GM23248 (cell line): Measurements from ENCODE around the gene LHB. TPM values are rescaled to one million over a fixed set of nuclear protein-coding genes. Genes with fewer than 3 reads are reported as not detected.
A peak's percentile ranks its signal among the peaks of the same experiment; 100 is the strongest.

Experiments used
- DNase-seq: peaks from one replicate; pipeline ENCODE4 v3.0.0-alpha.2; 2015
- H2AFZ ChIP-seq: fragments of 200-600 bp; sonication (generic); 2 replicates; pipeline ENCODE4 v1.6.1; 2016; ENCODE audit warnings: antibody characterized with exemption
- H3F3A ChIP-seq: fragments of 200-600 bp; sonication (generic); 2 replicates; pipeline ENCODE4 v1.6.1; 2016; ENCODE audit warnings: mild to moderate bottlenecking, antibody characterized with exemption, mixed run types; ENCODE audit not compliant: insufficient read depth
- H3K27ac ChIP-seq: fragments of 200-600 bp; sonication (generic); 2 replicates; pipeline ENCODE4 v1.5.1; 2016; ENCODE audit warnings: mild to moderate bottlenecking
- H3K27me3 ChIP-seq: fragments of 200-600 bp; sonication (generic); replicated peaks from 2 replicates; pipeline ENCODE4 v1.6.1; 2016; ENCODE audit warnings: mild to moderate bottlenecking; ENCODE audit not compliant: insufficient read depth
- H3K36me3 ChIP-seq: fragments of 200-600 bp; sonication (generic); 2 replicates; pipeline ENCODE4 v1.6.1; 2016; ENCODE audit warnings: low read depth, mild to moderate bottlenecking
- H3K4me1 ChIP-seq: fragments of 200-600 bp; sonication (generic); 2 replicates; pipeline ENCODE4 v1.6.1; 2016; ENCODE audit warnings: mild to moderate bottlenecking; ENCODE audit not compliant: insufficient read depth
- H3K4me2 ChIP-seq: fragments of 200-600 bp; sonication (generic); one replicate; pipeline ENCODE4 v1.6.1; 2016; ENCODE audit warnings: mild to moderate bottlenecking; ENCODE audit not compliant: unreplicated experiment
- H3K4me3 ChIP-seq: fragments of 200-600 bp; sonication (generic); 2 replicates; pipeline ENCODE4 v1.5.1; 2016; ENCODE audit warnings: mild to moderate bottlenecking
- H3K79me2 ChIP-seq: fragments of 200-600 bp; sonication (generic); 2 replicates; pipeline ENCODE4 v1.6.1; 2016; ENCODE audit warnings: mild to moderate bottlenecking; ENCODE audit not compliant: insufficient read depth
- H3K9ac ChIP-seq: fragments of 200-600 bp; sonication (generic); 2 replicates; pipeline ENCODE4 v1.6.1; 2016; ENCODE audit warnings: mild to moderate bottlenecking
- H3K9me2 ChIP-seq: fragments of 200-600 bp; sonication (generic); 2 replicates; pipeline ENCODE4 v1.6.1; 2016; ENCODE audit warnings: mixed run types, mild to moderate bottlenecking, moderate library complexity; ENCODE audit not compliant: insufficient read depth
- H3K9me3 ChIP-seq: fragments of 200-600 bp; sonication (generic); one replicate; pipeline ENCODE4 v1.6.1; 2017; ENCODE audit warnings: low read depth
- H4K20me1 ChIP-seq: fragments of 200-600 bp; sonication (generic); 2 replicates; pipeline ENCODE4 v1.6.0; 2016; ENCODE audit not compliant: insufficient read depth
- EZH2 ChIP-seq: fragments of 200-600 bp; sonication (generic); IDR thresholded peaks from 2 replicates; pipeline ENCODE4 v1.6.1; 2018; ENCODE audit warnings: antibody characterized with exemption, mild to moderate bottlenecking; ENCODE audit not compliant: insufficient read depth, poor library complexity, severe bottlenecking
- EZH2phosphoT487 ChIP-seq: fragments of 200-600 bp; sonication (generic); IDR thresholded peaks from 2 replicates; pipeline ENCODE4 v1.6.1; 2018; ENCODE audit warnings: antibody characterized with exemption, moderate library complexity, mild to moderate bottlenecking, low read depth; ENCODE audit not compliant: insufficient read depth
- WGBS, 2 experiments: methylation state at CpG; one replicate each; pipeline ENCODE4 v1.1.6; 2015 to 2017; ENCODE audit warnings: low lambda C conversion rate in 2 of 2, low coverage in 1 of 2; ENCODE audit errors: missing lambda C conversion rate in 2 of 2; 5-methylcytosine and 5-hydroxymethylcytosine counted together
- in situ Hi-C: fragments of 300-500 bp; cut with MboI; formaldehyde crosslinking; loops from 2 replicates; pipeline ENCODE4 v1.15.0; 2020
- polyA plus RNA-seq: library from polyadenylated mRNA; unstranded; fragments of >200 nt; fragmentation: Nextera tagmentation; extraction: Ambion mirVana; gene quantifications from 2 replicates; pipeline ENCODE4 v1.2.1, GENCODE V29; 2016
- total RNA-seq: library from RNA; depleted of rRNA; stranded (reverse); fragments of >200 nt; shearing (Covaris generic); gene quantifications from 2 replicates; pipeline ENCODE4 v1.2.3, GENCODE V29; 2014

LHB gene
- total and polyA plus RNA-seq, 2 experiments from 2014 or later = 0.54 TPM; not detected in 1

DNA sequence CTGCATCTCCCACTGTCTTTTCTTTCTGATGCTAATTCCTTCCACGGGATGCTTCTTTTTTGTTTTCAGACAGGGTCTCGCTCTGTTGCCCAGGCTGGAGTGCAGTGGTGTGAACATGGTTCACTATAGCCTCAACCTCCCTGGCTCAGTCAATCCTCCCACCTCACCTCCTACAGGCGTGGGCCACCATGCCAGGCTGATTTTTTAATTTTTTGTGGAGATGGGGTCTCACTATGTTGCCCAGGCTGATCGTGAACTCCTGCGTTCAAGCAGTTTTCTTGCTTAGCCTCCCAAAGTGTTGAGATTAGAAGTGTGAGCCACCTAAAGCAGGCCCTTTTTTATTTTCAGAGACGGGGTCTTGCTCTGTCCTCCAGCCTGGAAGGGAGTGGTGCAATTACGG is 28.6 kb downstream of the LHB start:
- TF ChIP-seq EZH2phosphoT487 (no peak), EZH2 (no peak)
- Histone ChIP-seq H3K36me3 (peaks cover 40% of the 10 kb centered on the region), H2AFZ (no peak overlapping the region), H3F3A (0 out of 2 replicates have a peak, but pooled peaks cover 6% of the 10 kb centered on the region), H3K9ac (no peak overlapping the region), H3K27ac (no peak overlapping the region), H3K79me2 (peaks cover 58% of the 10 kb centered on the region), H3K4me1 (peaks cover 10% of the 10 kb centered on the region; the same call in 1 of the 2 replicates), H3K9me2 (no peaks in the 10 kb centered on the region), H3K4me2 (no peak overlapping the region), H3K27me3 (no peaks in the 10 kb centered on the region), H3K4me3 (no peak overlapping the region), H4K20me1 (0 out of 2 replicates have a peak, but pooled peaks cover 4% of the 10 kb centered on the region), H3K9me3 (no peaks in the 10 kb centered on the region)
- WGBS, 2 experiments = 97% methylated on average over 7 of the region's 7 CpGs
- no peak for DNase-seq
- in situ Hi-C loops = no loop called here

DNA sequence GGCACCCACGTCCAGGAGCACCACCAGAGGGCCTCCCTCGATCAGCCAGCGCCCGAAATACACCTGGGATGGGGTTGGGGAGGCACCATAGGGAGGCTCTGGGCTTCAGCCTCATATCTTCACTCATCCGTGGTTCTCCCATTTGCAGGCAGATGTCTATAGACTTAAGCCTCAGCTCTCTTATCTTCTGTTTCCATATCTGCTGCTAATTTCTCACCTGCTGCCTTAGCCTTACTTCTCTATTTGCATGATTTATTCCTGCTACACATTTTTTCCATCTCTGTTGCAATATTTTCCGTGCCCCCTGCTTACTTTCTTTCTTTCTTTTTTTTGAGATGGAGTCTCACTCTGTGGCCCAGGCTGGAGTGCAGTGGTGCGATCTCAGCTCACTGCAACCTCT is 29.6 kb downstream of the LHB start:
- Histone ChIP-seq H3K4me1 (peaks cover 10% of the 10 kb centered on the region; the same call in 1 of the 2 replicates), H3F3A (0 out of 2 replicates have a peak, but pooled peaks cover 13% of the 10 kb centered on the region), H3K9ac (no peak overlapping the region), H3K4me2 (no peak overlapping the region), H2AFZ (no peak overlapping the region), H3K9me3 (no peaks in the 10 kb centered on the region), H3K36me3 (peaks cover 49% of the 10 kb centered on the region), H4K20me1 (0 out of 2 replicates have a peak, but pooled peaks cover 4% of the 10 kb centered on the region), H3K27ac (no peak overlapping the region), H3K27me3 (no peaks in the 10 kb centered on the region), H3K9me2 (no peaks in the 10 kb centered on the region), H3K4me3 (no peak overlapping the region), H3K79me2 (peaks cover 51% of the 10 kb centered on the region)
- WGBS, 2 experiments = 91% methylated on average over 7 of the region's 7 CpGs
- in situ Hi-C loops = no loop called here
- DNase-seq = no peak
- no peak for TF ChIP-seq EZH2
- TF ChIP-seq EZH2phosphoT487 = no peak

DNA sequence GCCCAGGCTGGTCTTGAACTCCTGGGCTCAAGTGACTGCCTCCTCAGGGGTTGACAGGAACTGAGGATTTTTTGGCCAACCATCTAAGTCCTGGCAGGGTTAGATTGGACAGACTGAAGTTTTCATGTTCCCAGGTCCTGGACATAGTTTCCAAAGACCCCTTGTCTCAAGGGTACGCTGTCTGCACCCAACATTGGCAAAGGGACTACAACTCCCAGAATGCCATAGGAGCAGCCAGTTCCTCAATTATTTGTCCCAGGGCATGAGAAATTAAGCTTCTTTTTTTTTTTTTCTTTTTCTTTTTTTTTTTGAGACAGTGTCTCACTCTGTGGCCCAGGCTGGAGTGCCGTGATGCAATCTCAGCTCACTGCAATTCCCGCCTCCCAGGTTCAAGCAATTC is 30.7 kb downstream of the LHB start:
- Histone ChIP-seq H3K79me2 (peaks cover 40% of the 10 kb centered on the region), H4K20me1 (0 out of 2 replicates have a peak, but pooled peaks cover 4% of the 10 kb centered on the region), H3K9me3 (no peaks in the 10 kb centered on the region), H3K27me3 (no peaks in the 10 kb centered on the region), H3K4me3 (no peak overlapping the region), H3K4me2 (no peak overlapping the region), H3K27ac (no peak overlapping the region), H3K4me1 (peaks cover 10% of the 10 kb centered on the region; the same call in 1 of the 2 replicates), H3K36me3 (peaks cover 59% of the 10 kb centered on the region), H3K9ac (no peak overlapping the region), H3K9me2 (no peaks in the 10 kb centered on the region), H3F3A (0 out of 2 replicates have a peak, but pooled peaks cover 13% of the 10 kb centered on the region), H2AFZ (no peak overlapping the region)
- WGBS, 2 experiments = 97 to 99% methylated on average over 3 of the region's 3 CpGs
- DNase-seq = no peak
- in situ Hi-C loops = no loop called here
- no peak for TF ChIP-seq EZH2
- no peak for TF ChIP-seq EZH2phosphoT487

DNA sequence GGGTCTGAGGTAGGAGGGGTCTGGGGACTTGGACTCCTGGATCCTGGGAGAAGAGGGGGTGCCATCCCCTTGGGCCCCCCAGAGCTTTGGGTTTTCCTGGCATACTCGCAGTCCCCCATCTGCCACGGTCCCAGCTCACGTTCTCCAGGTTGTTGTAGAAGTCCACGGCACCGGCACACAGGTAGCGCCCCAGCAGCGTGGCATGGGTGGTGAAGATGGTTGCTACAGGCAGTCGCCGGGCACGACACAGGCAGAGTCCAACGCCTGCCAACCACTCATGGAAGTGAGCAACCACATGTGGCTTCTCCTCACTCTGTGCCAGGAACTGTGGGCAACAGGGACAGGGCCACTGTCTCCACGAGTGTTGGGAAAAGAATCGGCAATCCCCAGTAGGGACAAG is 31.2 kb downstream of the LHB start:
- WGBS, 2 experiments = 97% methylated on average over 13 of the region's 13 CpGs
- no peak overlapping the region for H3K4me3 ChIP-seq
- DNase-seq = no peak
- H3F3A ChIP-seq = 0 out of 2 replicates have a peak, but pooled peaks cover 13% of the 10 kb centered on the region
- no peaks in the 10 kb centered on the region for H3K9me3 ChIP-seq
- H2AFZ ChIP-seq = no peak overlapping the region
- peaks cover 63% of the 10 kb centered on the region for H3K36me3 ChIP-seq
- H3K79me2 ChIP-seq = peaks cover 35% of the 10 kb centered on the region
- TF ChIP-seq EZH2phosphoT487 (no peak), EZH2 (no peak)
- no peak overlapping the region for H3K4me2 ChIP-seq
- H3K27me3 ChIP-seq = no peaks in the 10 kb centered on the region
- H3K4me1 ChIP-seq = peaks cover 6% of the 10 kb centered on the region; the same call in 1 of the 2 replicates
- 0 out of 2 replicates have a peak, but pooled peaks cover 4% of the 10 kb centered on the region for H4K20me1 ChIP-seq
- no peak overlapping the region for H3K27ac ChIP-seq
- H3K9ac ChIP-seq = no peak overlapping the region
- no peaks in the 10 kb centered on the region for H3K9me2 ChIP-seq
- in situ Hi-C loops = no loop called here

DNA sequence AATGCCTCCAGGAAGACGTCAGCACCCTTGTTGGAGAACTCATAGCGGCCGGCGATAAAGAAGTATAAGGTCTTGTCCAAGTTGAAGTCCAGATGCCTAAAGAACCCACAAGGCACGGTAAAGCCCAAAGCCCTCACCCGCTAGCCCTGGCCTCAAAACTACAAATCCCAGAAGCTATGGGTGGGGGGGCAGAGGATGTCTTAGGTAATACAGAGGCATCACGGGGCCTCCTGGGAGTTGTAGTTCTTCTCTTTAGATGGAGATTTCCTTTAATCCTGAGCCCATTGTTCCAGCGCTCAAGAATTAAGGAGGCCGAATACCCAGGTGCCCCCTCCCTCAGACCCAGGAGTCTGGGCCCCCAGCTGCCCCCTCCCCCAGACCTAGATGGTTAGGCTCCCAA is 34.6 kb downstream of the LHB start:
- DNase-seq = peak; percentile 21
- Histone ChIP-seq H3K4me3 (no peak overlapping the region), H3K79me2 (peaks cover 6% of the 10 kb centered on the region; the same call in 1 of the 2 replicates), H3K4me1 (peaks cover 7% of the 10 kb centered on the region; the same call in 1 of the 2 replicates), H3K36me3 (peaks cover 63% of the 10 kb centered on the region), H3K9me3 (no peaks in the 10 kb centered on the region), H3K9ac (no peak overlapping the region), H2AFZ (no peak overlapping the region), H3F3A (peaks cover 26% of the 10 kb centered on the region), H4K20me1 (no peaks in the 10 kb centered on the region), H3K27me3 (no peaks in the 10 kb centered on the region), H3K9me2 (no peaks in the 10 kb centered on the region), H3K27ac (no peak overlapping the region), H3K4me2 (no peak overlapping the region)
- 88 to 90% methylated on average over 9 of the region's 9 CpGs for WGBS, 2 experiments
- TF ChIP-seq EZH2phosphoT487 = no peak
- TF ChIP-seq EZH2 = no peak
- in situ Hi-C loops = no loop called here
